Inflammatory macrophage treated with lipopolysaccharide for 4 hours (primary cell): Measurements from ENCODE around the gene ARL3.
"Not testable (repeated sequence)": the region's sequence is repeated elsewhere in the genome, so short reads cannot be mapped to it uniquely, and the experiment has no call there.

Source experiments
- DNase-seq: peaks from one replicate; pipeline ENCODE4 v3.0.0-alpha.2; 2020

Gene ARL3

DNA sequence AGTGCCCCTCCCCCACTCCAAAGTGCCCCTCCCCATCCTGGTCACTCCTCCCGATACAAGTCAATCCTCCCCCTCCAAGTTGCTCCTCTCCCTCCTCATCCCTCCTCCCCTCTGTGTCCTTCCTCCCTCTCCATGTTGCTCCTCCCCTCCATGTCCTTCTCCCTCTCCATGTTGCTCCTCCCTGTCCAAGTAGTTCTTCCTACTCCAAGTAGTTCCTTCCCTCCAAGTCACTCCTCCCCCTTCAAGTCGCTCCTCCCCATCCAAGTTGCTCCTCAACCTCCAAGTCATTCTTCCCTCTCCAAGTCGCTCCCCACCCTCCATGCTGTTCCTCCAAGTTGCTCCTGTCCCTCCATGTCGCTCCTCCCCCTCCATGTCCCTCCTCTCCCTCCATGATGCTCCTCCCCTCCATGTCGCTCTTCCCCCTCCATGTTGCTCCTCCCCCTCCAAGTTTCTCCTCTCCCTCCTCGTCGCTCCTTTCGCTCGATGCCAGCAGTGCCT lies 20.9 kb upstream of the ARL3 start:
- no peak for DNase-seq

DNA sequence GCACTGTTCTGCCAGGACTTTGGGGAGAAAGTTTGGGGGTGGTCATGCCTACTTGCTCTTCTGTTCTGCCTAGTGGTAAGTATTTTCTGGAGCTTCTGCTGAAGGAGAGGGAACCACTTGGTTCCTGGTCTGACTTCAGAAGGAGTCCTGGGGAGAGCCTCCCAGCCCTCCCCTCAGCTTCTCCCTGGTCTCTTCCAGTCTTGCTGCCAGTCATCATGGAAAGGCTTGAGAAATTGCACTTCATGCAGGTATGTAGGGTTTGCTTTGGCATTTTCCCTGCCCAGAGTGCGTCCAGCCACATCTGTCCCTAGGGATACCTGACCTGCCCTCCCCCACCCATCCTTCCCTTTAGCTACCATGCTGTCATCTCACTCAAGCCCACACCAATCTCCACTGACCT lies 18.5 kb upstream of the ARL3 start:
- DNase-seq = no peak

DNA sequence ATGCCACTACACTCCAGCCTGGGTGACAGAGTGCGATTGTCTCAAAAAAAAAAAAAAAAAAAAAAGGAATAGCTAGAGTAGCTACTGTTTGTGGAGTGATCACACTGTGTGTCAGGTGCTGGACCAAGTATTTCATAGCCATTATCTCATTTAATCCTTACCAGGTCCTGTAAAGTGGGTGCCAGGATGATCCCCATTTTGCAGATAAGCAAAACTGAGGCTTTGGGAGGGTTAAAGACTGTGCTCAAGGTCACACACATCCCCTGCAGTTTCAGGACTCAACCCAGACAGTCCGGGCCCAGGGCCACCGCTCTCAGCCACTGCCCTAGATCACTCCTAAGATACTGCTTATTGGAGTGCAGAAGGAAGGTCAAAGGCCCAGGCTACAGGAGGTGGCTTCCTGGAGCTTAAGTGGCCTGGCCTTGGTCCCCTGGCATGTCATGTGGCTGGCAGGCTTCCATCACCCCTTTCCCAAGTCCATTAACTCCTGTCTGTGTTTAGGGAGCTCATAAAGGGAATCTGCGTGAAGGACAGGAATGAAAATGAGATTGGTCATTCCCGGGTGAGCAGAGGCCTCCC lies 17.1 kb upstream of the ARL3 start:
- DNase-seq = no peak

DNA sequence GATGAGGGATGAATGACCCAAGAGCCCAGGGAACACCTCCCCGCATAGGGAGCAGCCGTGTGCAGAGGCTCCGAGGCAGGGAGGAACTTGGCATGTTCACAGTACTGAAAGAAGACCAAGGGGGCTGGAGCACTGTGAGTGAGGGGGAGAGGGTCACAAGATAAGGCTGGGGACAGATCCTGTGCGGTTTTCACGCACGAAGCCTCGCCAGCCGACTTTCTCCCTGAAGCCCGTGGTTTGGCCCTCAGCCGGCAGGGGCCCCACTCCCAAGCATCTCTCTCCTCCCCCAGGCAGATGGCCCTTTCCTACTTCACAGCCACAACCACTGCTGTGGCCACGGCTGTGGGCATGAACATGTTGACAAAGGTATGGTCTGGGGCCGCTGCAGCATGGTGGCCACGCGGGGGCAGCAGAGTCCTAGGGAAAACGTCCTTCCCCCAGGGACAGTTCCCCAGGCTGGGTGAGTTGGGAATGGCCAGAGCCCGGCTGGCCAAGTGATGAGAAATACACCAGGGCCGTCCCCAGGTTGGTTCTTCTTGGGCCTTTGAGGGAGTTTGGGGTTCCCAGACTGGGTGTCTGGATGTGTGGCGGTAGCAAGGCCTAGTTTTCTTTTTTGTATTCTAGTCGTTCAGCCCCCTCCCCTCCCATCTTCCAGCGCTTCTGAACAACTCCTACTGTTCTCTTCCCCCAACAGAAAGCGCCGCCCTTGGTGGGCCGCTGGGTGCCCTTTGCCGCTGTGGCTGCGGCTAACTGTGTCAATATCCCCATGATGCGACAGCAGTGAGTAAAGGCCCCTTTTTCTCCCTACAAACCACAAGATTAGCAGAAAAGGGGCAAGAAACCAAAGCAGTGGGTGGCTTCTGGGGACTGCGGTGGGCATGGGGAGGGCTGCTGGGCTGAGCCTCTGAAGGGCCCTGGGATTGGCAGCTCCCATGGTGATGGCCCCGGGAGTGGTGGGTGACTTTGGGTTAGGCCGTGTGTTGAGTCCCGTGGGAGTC lies 15.1 kb upstream of the ARL3 start:
- DNase-seq = peak; percentile 80

DNA sequence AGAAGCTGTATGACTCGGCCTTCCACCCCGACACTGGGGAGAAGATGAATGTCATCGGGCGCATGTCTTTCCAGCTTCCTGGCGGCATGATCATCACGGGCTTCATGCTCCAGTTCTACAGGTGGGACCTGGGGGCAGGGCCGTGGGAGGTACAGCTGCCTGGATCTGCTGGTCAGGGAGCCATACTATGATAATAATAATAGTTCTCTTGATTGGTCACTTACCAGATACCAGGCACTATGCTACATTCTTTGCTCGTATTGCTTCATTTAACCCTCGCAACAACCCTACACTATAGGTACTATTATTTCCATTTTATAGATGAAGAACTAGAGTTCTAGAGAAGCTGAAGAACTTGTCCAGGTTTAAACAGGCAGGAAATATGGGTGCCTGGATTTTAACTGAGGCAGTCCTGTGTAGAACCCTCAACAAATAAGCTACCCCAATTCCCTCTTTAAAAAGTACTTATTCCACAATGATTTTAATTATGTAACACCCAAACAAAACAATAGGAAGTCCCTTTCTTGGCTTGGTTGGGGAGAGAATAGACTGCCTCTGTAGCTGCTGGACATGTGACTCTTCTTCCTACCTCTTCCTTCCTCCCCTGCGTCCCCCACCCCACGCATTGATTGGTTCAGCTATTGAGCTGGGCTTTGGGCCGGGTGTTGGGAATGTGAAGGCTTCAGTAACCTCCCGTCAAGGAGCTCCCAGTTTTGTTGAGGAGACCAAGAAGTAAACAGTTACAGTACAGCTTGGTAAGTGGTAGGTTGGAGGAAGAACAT lies 13.0 kb upstream of the ARL3 start:
- DNase-seq = peak; percentile 60

DNA sequence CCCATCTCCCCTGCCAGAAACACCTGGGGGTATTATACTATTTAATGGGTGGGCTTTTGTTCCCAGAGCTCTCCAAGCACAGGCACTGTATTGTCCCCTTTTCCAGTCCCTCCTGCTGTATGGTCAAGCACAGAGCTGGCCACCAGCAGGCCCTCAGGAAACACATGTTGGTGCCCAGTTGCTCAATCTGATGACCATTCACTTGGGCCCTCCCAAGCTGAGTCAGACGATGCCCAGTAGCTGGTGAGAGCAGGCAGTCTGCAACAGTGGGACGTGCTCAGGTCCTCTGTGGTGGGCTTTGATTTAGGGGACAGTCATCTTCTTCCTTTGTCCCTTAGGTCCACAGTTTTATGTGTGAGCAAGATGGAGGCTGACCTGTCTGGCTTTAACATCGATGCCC lies 12.1 kb upstream of the ARL3 start:
- DNase-seq = peak; percentile 74

DNA sequence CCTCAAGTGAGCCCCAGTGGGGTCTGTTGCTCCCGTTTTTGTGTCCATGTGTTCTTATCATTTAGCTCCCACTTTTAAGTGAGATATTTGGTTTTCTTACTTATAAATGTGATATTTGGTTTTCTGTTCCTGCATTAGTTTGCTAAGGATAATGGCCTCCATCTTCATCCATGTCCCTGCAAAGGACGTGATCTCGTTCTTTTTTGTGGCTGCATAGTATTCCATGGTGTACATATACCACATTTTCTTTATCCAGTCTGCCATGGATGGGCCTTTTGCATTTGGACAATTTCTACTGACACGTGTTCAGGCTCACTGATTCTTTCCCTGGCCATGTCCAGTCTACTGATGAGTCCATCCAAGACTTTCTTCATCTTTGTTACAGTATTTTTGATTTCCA lies 9.8 kb upstream of the ARL3 start:
- no peak for DNase-seq

DNA sequence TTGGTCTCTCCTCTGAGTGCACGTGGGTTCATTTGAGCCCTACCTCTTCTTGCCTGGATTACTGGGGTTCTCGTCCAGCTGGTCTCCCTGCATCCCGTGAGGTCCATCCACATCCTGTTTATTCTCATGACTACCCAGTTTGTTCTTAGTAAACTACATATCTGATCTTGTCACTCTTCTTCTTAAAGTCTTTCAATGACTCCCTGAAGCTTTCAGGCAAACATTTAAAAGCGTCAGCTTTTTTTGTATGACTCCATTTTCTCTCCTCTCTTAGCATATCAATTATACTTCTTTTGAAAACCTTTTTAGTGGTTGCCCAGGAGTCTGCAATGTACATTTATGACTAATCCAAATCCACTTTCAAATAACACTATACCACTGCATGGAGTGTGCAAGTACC lies 7.8 kb upstream of the ARL3 start:
- DNase-seq = no peak

DNA sequence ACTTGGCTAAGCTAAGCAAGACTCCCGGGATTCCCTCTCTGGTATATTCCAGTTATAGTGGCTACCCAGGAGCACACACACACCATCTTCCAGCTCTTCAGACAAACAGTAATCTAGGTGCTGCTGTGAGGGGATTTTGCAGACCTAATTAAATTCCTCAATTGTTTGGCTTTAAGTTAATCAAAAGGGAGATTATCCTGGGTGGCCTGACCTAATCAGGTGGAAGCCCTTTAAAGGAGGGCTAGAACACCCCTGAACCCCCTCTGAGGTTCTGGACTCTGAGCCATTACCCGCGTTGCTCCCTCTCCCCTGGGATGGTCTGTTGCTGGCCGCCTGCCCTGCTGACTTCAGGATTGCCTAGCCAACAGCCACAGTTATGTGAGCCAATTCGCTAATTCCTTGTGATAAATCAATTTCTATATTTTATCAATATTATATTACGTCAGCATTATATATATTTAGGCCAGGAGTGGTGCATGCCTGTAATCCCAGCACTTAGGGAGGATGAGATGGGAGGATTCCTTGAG lies 6.6 kb upstream of the ARL3 start:
- DNase-seq = no peak

DNA sequence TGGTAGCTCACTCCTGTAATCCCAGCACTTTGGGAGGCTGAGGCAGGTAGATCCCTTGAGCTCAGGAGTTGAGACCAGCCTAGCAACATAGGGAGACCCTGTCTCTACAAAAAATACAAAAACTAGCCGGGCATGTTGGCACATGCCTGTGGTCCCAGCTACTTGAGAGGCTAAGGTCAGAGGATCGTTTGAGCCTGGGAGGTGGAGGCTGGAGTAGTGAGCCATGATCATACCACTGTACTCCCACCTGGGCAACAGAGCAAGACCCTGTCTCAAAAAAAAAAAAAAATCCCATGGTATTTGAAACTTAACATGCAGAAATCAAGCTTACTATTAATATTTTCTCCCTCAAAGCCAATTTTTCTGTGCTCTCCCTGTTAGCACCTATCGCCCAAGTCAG lies 6.1 kb upstream of the ARL3 start:
- no peak for DNase-seq

DNA sequence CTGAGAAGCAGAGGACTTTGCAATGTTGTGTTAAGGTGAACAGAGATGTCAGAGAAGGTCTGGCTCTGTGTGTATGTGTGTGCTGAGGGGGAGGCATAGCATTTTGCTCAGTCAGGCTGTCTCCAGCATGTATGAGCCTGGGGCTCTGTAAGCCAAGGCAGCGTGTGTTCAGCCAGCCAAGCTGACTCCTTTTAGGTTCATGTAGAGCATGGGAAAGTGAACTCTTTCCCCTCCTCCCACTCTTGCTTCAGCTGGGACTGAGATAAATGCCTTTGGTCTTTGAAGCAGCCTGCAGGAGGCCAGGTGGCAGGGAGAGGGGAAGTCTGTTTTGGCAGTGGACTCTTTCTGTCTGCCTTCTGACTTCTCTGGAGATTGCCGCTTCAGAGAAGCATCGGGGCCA lies 4.0 kb upstream of the ARL3 start:
- DNase-seq = no peak

DNA sequence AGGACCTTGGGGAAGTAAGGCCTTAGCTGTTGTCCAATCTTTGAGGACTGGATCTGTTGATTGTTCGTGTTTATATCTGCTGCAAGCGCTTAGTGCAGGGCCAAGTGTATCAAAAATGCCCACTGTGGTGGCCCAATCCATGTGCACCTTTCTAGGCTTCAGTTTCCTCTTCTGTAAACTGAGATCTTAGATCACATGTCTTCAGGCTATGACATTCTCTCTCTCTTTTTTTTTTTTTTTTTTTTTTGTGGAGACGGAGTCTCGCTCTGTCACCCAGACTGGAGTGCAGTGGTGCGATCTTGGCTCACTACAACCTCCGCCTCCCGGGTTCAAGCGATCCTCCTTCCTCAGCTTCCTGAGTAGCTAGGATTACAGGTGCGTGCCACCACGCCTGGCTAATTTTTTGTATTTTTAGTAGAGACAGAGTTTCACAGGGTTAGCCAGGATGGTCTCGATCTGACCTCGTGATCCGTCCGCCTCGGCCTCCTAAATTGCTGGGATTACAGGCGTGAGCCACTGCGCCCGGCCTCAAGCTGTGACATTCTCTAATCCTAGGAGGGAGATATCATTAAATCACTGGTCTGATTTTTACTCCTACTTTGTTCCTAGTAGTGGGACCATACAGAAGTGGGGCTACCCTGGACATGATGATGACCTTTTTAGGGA lies 2.8 kb upstream of the ARL3 start:
- DNase-seq = not testable (repeated sequence)

DNA sequence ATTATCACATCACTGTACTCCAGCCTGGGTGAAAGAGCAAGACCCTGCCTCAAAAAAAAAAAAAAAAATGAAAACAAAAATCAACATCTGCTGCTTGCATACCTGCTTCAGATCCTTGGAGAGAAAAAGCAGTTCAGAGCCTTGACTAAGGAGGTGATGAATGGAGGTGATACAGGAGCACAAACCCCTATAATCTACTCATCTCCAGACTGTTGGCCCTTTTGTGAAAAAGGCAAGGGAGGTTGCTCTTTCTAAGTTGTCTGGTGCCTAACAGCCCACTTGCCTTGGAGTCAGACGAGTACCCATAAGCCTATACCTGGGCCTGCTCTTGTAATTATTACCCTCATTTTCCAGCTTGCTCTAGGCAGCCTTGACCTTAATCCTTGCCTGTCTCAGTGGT lies 1.7 kb upstream of the ARL3 start:
- DNase-seq = no peak

DNA sequence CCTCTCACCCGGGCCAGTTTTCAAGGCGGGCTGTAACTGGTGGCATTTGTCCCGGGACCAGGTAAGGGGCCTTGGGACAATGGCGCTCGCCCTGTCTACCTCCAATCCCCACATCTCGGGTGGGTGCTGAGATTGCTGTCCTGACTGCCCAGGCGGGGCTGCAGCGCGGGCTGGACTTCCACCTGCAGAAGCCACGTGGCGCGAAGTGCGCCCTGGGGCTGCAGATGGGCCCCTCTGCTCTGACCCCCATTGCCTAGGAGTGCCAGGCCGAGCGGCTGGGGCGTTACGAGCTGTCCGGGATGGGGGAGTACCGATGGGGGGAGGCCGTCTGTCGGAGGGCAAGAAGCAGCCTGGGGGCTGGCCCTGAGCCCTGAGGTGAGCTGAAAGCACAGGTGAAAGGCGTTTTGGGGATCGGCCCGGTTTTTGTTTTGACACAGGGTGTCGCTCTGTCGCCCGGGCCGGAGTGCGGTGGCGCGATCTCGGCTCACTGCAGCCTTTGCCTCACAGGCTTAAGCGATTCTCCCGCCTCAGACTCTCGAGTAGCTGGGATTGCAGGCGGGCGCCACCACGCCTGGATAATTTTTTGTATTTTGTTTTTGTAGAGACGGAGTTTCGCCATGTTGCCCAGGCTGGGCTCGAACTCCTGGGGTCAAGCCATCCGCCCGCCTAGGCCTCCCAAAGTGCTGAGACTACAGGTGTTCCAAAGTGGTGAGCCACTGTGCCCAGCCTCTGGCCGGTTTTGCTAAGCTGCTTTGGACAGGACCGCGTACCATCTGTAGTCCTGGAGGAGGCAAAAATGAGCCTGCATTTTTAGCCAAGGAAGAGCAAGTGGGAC lies 641 bp upstream of the ARL3 start, which contains the start of gene SFXN2:
SFXN2 (plus strand) TSS at position 16 of the 835 bp plus-strand sequence. CDS start 12,001 bp downstream, outside the sequence.
- no peak for DNase-seq

DNA sequence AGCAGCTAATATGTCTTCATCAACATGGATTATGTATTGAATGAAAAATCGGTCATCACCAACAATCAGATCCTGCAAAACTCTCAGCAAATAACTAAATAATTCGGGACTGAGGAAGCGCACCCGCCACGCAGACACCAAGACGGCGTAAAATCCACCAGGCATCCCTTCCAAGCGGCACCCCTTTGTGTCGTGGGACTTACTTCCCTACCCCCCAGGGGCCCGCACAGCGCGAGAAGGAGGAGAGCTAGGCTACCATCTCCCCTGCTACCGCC lies 721 bp downstream of the ARL3 start:
- peak; percentile 82 for DNase-seq

DNA sequence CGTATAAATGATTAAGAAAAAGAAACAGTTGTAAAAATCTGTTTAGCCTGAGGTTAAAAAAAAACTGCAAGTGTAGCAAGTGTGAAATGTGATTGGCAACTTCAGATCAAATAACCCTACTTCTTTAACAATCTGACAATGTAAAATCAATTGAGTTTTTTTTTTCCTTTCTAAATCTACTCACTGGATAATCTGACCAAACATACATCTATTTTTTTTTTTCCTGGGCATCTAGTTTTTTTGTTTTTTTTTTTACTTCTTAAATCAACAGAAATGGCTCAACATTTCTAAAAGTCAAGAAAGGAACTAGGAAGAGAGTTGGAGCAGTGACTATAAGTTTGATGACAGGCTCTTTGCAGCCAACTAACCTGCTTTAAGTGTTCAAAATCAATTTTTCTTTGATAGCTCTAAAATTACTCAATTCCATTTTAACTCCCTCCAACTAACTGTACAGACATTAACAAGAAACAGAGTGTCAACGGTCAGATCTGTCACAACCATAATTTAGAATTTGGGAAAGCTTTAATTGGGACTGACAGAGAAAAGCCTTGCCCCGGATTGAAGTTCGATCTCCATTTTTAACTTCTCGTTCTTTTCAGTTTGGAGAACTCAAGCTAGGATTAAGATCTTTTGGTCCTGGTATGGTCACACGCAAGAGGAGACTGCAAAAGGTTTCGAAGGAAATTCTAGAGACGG lies 1.2 kb downstream of the ARL3 start:
- no peak for DNase-seq

DNA sequence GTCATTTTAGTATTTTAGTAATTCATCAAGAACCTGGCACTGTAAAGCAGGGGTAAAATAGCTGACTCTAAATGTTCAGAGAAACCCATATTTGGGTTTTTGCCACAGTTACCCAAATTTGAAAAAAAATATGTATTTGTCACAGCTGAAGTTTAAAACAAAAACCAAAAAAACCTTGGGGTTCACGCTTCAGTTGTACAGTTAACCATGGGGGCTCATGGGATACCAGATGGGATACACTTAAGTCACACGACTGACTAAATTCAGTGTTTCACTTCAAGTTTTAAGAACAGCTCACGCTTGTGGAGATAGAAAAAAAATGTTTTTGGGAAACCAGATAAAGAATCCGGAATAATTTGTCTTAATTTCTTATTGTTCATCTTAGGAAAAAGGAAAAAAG lies 2.1 kb downstream of the ARL3 start:
- DNase-seq = no peak

DNA sequence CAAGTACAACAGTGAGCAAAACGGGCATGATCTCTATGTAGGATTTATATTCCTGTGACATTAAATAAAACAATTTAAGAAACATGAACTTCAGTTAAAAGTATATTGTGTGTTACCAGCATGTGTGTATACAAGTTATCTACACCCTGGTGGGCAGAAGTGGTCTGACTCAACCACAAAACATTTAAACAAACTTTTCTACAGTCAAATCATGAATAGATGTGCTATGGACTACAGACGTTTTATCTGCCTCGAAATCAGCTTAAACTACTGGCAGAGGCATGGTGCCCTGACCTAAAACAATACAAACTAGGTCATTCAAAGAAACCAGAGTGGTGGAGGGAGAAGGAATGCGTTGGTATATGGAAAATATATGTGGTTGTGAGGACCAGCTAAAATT lies 3.6 kb downstream of the ARL3 start:
- no peak for DNase-seq

DNA sequence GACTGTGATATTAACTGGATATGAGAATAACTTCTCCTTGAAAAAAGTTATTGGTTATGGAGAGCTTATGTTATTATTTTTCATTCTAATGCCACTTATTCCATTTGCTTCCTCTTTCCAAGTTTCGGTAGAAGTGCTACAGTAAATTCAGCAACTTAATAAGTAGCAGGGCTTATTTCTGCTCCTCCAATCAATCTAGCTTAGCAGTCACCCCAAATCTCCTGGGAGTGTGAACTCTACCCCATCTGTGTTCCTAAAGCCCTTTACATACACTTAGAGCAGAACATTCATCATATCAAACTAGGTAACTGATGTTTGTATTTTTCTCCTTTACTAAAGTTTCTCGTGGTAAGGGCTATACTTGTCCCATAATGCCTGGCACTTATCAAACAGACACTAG lies 8.7 kb downstream of the ARL3 start:
- peak; percentile 10 for DNase-seq

DNA sequence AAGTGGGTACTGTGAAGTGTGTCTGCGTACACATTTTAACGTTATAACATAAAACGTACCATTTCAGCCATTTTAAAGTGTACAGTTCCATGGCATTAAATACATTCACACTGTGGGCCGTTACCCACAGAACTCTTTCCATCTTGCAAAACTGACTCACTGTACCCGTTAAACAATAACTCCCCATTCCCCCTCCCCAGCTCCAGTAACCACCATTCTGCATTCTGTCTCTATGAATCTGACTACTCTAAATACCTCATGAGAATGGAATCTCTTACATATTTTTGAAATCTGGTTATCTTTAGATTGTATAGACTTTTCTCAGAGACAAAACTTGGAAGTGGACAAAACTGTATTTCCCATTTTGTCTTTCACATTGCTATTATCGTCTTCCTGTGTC lies 9.3 kb downstream of the ARL3 start:
- no peak for DNase-seq

DNA sequence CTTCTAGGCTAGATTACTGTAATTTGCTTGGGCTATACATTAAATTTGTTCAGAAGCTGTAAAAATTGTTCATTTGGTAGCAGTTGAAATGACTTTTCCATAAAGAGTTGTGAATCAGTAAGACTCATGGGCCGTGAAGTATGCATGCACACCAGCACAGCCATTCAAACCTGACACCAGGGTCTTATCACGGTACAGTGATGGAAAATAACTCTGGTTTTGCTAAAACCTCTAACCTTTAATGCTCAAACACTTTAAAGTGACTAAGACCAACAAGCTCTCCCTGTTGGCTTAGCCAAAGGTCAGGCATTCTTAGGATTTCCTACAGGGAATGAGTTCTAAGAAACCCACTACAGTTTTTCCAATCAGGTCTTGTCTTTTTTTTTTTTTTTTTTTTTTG lies 11.5 kb downstream of the ARL3 start:
- DNase-seq = no peak
